Neural progenitor cell (in vitro differentiated cells): ENCODE measurements around the gene LGALS3. TPM values are rescaled to one million over a fixed set of nuclear protein-coding genes. Genes with fewer than 3 reads are reported as not detected.

ENCODE experiments used
- DNase-seq: peaks from one replicate; pipeline ENCODE4 v3.0.0-alpha.2; 2016; ENCODE audit warnings: low spot score
- H2AFZ ChIP-seq: fragments of 200-600 bp; sonication (generic); replicated peaks from 2 replicates; pipeline ENCODE4 v1.6.1; 2016; ENCODE audit warnings: antibody characterized with exemption
- H3F3A ChIP-seq: fragments of 200-600 bp; sonication (generic); 2 replicates; pipeline ENCODE4 v1.6.1; 2016; ENCODE audit warnings: antibody characterized with exemption, low read depth
- H3K27ac ChIP-seq: fragments of 200-600 bp; sonication (generic); 2 replicates; pipeline ENCODE4 v1.5.1; 2016; ENCODE audit warnings: mild to moderate bottlenecking
- H3K27me3 ChIP-seq: fragments of 200-600 bp; sonication (generic); 2 replicates; pipeline ENCODE4 v1.6.1; 2016; ENCODE audit warnings: mild to moderate bottlenecking, moderate library complexity
- H3K36me3 ChIP-seq: fragments of 200-600 bp; sonication (generic); 2 replicates; pipeline ENCODE4 v1.5.1; 2016
- H3K4me1 ChIP-seq: fragments of 200-600 bp; sonication (generic); 2 replicates; pipeline ENCODE4 v1.6.1; 2016; ENCODE audit warnings: mixed run types
- H3K4me2 ChIP-seq: fragments of 200-600 bp; sonication (generic); 2 replicates; pipeline ENCODE4 v1.6.1; 2016
- H3K4me3 ChIP-seq: fragments of 200-600 bp; sonication (generic); 2 replicates; pipeline ENCODE4 v1.5.1; 2016
- H3K79me2 ChIP-seq: fragments of 200-600 bp; sonication (generic); 2 replicates; pipeline ENCODE4 v1.6.1; 2016; ENCODE audit warnings: low read depth
- H3K9ac ChIP-seq: fragments of 200-600 bp; sonication (generic); 2 replicates; pipeline ENCODE4 v1.6.1; 2016
- H3K9me3 ChIP-seq: fragments of 200-600 bp; sonication (generic); 2 replicates; pipeline ENCODE4 v1.5.1; 2016; ENCODE audit warnings: low read depth
- H4K20me1 ChIP-seq: fragments of 200-600 bp; sonication (generic); 2 replicates; pipeline ENCODE4 v1.6.1; 2016; ENCODE audit warnings: low read depth
- H3K27ac Mint-ChIP-seq: 3 replicates; pipeline ENCODE4 v1.8.0; 2021; ENCODE audit warnings: mixed read lengths
- H3K27me3 Mint-ChIP-seq: 2 replicates; pipeline ENCODE4 v1.8.0; 2022; ENCODE audit warnings: low read depth, mild to moderate bottlenecking, inconsistent platforms, moderate library complexity, mixed read lengths; ENCODE audit not compliant: insufficient read depth
- H3K36me3 Mint-ChIP-seq: 3 replicates; pipeline ENCODE4 v1.8.0; 2021; ENCODE audit warnings: mixed read lengths
- H3K4me1 Mint-ChIP-seq: 3 replicates; pipeline ENCODE4 v1.8.0; 2021; ENCODE audit warnings: mixed read lengths
- H3K4me3 Mint-ChIP-seq: 3 replicates; pipeline ENCODE4 v1.8.0; 2021; ENCODE audit warnings: mild to moderate bottlenecking, moderate library complexity, mixed read lengths
- H3K9me3 Mint-ChIP-seq: 3 replicates; pipeline ENCODE4 v1.8.0; 2020; ENCODE audit warnings: mixed read lengths
- CTCF ChIP-seq: fragments of 200-600 bp; sonication (generic); IDR thresholded peaks from 2 replicates; pipeline ENCODE4 v1.5.1; 2017; ENCODE audit warnings: antibody characterized with exemption, mild to moderate bottlenecking
- EZH2 ChIP-seq: fragments of 200-600 bp; sonication (generic); IDR thresholded peaks from 2 replicates; pipeline ENCODE4 v1.6.1; 2017; ENCODE audit warnings: antibody characterized with exemption, mild to moderate bottlenecking, moderate library complexity
- EZH2phosphoT487 ChIP-seq: fragments of 200-600 bp; sonication (generic); IDR thresholded peaks from 2 replicates; pipeline ENCODE4 v1.6.1; 2017; ENCODE audit warnings: antibody characterized with exemption
- total RNA-seq: library from RNA; depleted of rRNA; stranded (reverse); fragments of >200 nt; gene quantifications from 2 replicates; pipeline ENCODE4 v1.2.3, GENCODE V29; 2015; ENCODE audit warnings: low replicate concordance

LGALS3 gene
- total RNA-seq, 1 donor from 2014 or later: not detected

DNA sequence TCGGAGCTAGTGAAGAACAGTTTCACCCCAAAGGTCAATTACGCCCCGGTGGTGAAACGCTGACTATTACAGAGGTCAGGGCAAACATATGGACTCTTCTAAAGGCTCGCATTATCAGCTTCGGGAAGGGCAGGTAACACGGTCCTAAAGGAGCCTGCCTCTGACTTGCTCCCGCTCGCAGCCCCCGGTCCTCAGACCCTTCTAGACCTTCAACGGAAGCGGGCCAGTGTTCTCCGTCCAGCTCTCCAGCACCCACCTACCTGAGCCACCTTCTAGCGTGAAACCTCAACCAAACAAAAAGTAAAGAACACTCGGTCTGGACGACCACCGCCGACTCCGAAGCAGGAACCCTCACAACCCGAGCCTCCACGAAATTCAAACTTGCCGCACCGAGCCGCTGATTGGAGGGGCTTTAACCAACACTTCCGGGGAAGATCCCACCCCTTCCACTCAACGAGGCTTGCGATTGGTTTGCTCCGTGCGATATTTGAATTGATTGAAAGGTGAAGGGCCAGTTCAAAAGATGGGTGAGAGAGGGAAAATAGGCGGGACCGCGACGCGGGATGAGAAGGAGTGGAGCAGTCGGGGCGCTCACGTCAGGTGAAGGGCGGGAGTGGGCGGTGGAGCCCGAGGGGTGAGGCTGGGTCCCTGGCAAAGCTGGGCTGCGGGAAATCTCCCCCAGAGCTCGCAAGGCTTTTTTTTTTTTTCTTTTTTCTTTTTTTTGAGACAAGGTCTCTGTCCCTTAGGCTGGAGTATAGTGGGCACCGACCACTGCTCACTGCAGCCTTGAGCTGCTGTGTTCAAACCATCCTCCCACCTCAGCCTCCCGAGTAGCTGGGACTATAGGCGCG lies 62.4 kb downstream of the LGALS3 start, which contains the start of gene DLGAP5:
DLGAP5 (minus strand) TSS at position 383 of the 851 bp plus-strand sequence. CDS start 2,406 bp downstream, outside the sequence.
- Histone ChIP-seq H4K20me1 (peaks cover 40% of the 10 kb centered on the region), H3K27ac (no peak within 1 kb of the TSS), H3K4me2 (peak within 1 kb of the TSS; percentile 97), H2AFZ (peak within 1 kb of the TSS; percentile 77), H3K27me3 (no peaks in the 10 kb centered on the region), H3K9me3 (no peaks in the 10 kb centered on the region), H3K4me1 (peaks cover 15% of the 10 kb centered on the region), H3K4me3 (peak within 1 kb of the TSS; percentile 89), H3F3A (peaks cover 12% of the 10 kb centered on the region), H3K79me2 (peaks cover 49% of the 10 kb centered on the region), H3K36me3 (peaks cover 10% of the 10 kb centered on the region), H3K9ac (peak within 1 kb of the TSS; percentile 64)
- Mint-ChIP-seq H3K36me3 (peaks cover 10% of the 10 kb centered on the region), H3K4me1 (peaks cover 19% of the 10 kb centered on the region), H3K27ac (peak within 1 kb of the TSS; percentile 86), H3K27me3 (no peaks in the 10 kb centered on the region), H3K4me3 (peak within 1 kb of the TSS; percentile 96), H3K9me3 (no peaks in the 10 kb centered on the region)
- DNase-seq: peak; percentile 97
- no peak for TF ChIP-seq CTCF
- TF ChIP-seq EZH2: no peak
- TF ChIP-seq EZH2phosphoT487: no peak

DNA sequence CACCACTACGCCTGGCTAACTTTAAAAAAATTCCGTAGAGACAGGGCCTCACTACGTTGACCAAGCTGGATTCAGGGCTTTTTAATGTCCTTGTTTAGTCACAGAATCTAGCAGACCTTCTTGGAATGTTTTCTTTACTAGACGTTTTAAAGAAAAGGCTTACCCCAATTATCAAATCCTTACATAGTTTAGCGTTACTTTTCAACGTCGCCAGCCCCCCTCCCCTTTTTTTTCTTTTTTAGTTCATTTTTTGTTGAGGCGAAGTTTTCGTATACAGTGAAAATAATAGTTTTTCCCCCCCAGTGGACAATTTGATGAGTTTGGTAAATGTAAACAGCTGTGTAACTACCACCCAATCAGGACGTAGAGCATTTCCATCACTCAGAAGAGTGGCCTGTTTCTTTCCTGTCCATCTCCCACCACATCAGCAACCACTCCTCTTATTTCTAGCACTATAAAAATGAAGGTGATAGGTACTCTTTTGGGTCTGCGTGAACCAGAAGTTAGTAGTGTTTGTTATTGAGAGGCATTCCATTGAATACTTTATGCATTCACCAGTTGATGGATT lies 63.1 kb downstream of the LGALS3 start:
- H3K9me3 Mint-ChIP-seq: no peaks in the 10 kb centered on the region
- DNase-seq: no peak
- Histone ChIP-seq H2AFZ (peak overlapping the region; percentile 77), H3K27me3 (no peaks in the 10 kb centered on the region), H3K36me3 (peaks cover 10% of the 10 kb centered on the region), H3K27ac (no peak overlapping the region), H3K9me3 (no peaks in the 10 kb centered on the region), H3K4me1 (peaks cover 15% of the 10 kb centered on the region), H3K4me3 (peak overlapping the region; percentile 89), H3K79me2 (peaks cover 42% of the 10 kb centered on the region), H3K9ac (no peak overlapping the region), H4K20me1 (peaks cover 33% of the 10 kb centered on the region), H3K4me2 (peak overlapping the region; percentile 97), H3F3A (peaks cover 12% of the 10 kb centered on the region)
- no peak overlapping the region for H3K27ac Mint-ChIP-seq
- peaks cover 8% of the 10 kb centered on the region for H3K36me3 Mint-ChIP-seq
- no peak for TF ChIP-seq EZH2phosphoT487
- TF ChIP-seq CTCF: no peak
- no peak for TF ChIP-seq EZH2
- H3K4me1 Mint-ChIP-seq: peaks cover 19% of the 10 kb centered on the region
- no peaks in the 10 kb centered on the region for H3K27me3 Mint-ChIP-seq
- peak overlapping the region; percentile 96 for H3K4me3 Mint-ChIP-seq

DNA sequence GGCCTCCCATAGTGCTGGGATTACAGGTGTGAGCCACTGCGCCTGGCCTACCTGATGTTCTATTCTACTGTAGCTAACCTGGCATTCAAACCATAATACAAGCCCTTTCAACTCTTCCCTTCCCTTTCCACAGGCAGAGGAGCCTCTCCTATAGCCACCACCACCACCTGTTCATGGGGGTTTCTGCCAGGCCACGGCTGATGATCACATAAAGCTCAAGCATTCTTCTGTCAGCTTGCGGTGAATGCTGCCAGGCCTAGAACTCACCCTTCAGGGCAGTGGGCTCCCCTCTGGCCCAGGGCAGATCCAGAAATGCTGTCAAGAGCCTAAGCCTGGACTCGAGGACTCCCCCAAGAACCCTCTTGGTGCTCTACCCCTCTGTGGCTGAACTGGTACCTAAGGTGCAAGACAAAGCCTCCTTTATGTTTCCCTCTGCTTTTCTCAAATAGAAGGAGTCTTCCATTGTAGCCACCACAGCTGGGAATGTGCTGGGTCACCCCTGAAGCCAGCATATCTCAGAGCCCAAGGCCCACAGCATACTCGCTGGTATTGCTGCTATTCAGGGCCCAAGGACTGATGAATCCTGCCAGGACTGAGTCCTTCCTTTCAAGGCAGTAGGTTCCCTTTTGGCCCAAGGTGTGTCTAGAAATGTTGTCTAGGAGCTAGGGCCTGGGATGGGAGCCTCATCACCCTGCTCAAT lies 65.8 kb downstream of the LGALS3 start:
- Histone ChIP-seq H3K36me3 (no peaks in the 10 kb centered on the region), H3K79me2 (peaks cover 15% of the 10 kb centered on the region), H3K4me3 (no peak overlapping the region), H3K27me3 (no peaks in the 10 kb centered on the region), H3F3A (peaks cover 4% of the 10 kb centered on the region), H2AFZ (no peak overlapping the region), H4K20me1 (peaks cover 8% of the 10 kb centered on the region), H3K27ac (no peak overlapping the region), H3K9me3 (no peaks in the 10 kb centered on the region), H3K9ac (no peak overlapping the region), H3K4me2 (no peak overlapping the region), H3K4me1 (peaks cover 2% of the 10 kb centered on the region)
- Mint-ChIP-seq H3K27me3 (no peaks in the 10 kb centered on the region), H3K36me3 (no peaks in the 10 kb centered on the region), H3K4me3 (no peak overlapping the region), H3K9me3 (no peaks in the 10 kb centered on the region), H3K27ac (no peak overlapping the region), H3K4me1 (peaks cover 9% of the 10 kb centered on the region)
- DNase-seq: no peak
- TF ChIP-seq EZH2phosphoT487 (no peak), EZH2 (no peak), CTCF (no peak)

Other genes with a start within 250 kb of the LGALS3 start
- gene GCH1, start 226.4 kb upstream of the LGALS3 start, total RNA-seq: 6.4 and 9.0 TPM in 2 replicates
- 62.3 and 82.0 TPM in 2 replicates for gene WDHD1, start 102.2 kb upstream of the LGALS3 start, total RNA-seq
- gene SOCS4, start 102.0 kb upstream of the LGALS3 start, total RNA-seq: 19.9 and 32.6 TPM in 2 replicates
- 72.6 and 125 TPM in 2 replicates for gene MAPK1IP1L, start 77.6 kb upstream of the LGALS3 start, total RNA-seq
- 191 and 313 TPM in 2 replicates for gene DLGAP5, start 62.3 kb downstream of the LGALS3 start, total RNA-seq
- gene FBXO34, start 142.2 kb downstream of the LGALS3 start, total RNA-seq: 23.2 and 23.7 TPM in 2 replicates